Mucosa of descending colon (tissue), 3 donors: ENCODE measurements around the gene ANKRD31. TPM values are rescaled to one million over a fixed set of nuclear protein-coding genes. Genes with fewer than 3 reads are reported as not detected.
"Not testable (repeated sequence)": the region's sequence is repeated elsewhere in the genome, so short reads cannot be mapped to it uniquely, and the experiment has no call there.

ENCODE experiments used
- ATAC-seq: fragments of 200-7000 bp; cut with Tn5 transposase; one replicate; pipeline ENCODE4 v1.9.1; 2020; ENCODE audit warnings: mild to moderate bottlenecking, moderate library complexity
- DNase-seq, 3 donors: peaks; one replicate each; pipeline ENCODE4 v3.0.0-alpha.2; 2020
- H3K36me3 ChIP-seq: fragments of 200-600 bp; one replicate; pipeline ENCODE4 v1.8.0; 2021; ENCODE audit warnings: low read depth, mild to moderate bottlenecking
- H3K4me1 ChIP-seq: fragments of 200-600 bp; one replicate; pipeline ENCODE4 v1.8.0; 2021; ENCODE audit warnings: low read depth, mild to moderate bottlenecking
- H3K4me3 ChIP-seq: fragments of 200-600 bp; one replicate; pipeline ENCODE4 v1.8.0; 2021; ENCODE audit warnings: mild to moderate bottlenecking
- H3K9me3 ChIP-seq: fragments of 200-600 bp; one replicate; pipeline ENCODE4 v1.8.0; 2021; ENCODE audit warnings: mild to moderate bottlenecking
- intact Hi-C, 2 donors: fragments of 100-400 bp; cut with DNase I in 1 of 2; cut with micrococcal nuclease in 1 of 2; formaldehyde crosslinking; loops; one replicate each; pipeline versions ENCODE4 v1.11.0 to v1.11.1; 2022; cut with DNase I, micrococcal nuclease
- total RNA-seq, 3 donors: library from RNA; stranded (reverse); fragmentation: NEBNext Ultra II Directional in 2 of 3; extraction: Animal tissue kit (Norgen Biotek cat#: 25700) in 2 of 3; gene quantifications; one replicate each; pipeline versions ENCODE4 v1.2.1 to v1.2.4, GENCODE V29; 2021 to 2023
- TF ChIP-seq, protein P1 (sequence below): fragments of 200-600 bp; IDR thresholded peaks from one replicate; pipeline ENCODE4 v1.8.0; 2022; ENCODE audit warnings: antibody characterized with exemption, mild to moderate bottlenecking
- donor health status: DM: no; HTN: no; CAD: no; lungs with moderate emphysema.
- donor health status: DM: no; HTN: no; CAD: no.
- donor health status: DM: no; HTN: yes; CAD: no.

The ANKRD31 gene
- total RNA-seq, 3 donors from 2014 or later = 0.14 to 0.17 (median 0.16) TPM

DNA sequence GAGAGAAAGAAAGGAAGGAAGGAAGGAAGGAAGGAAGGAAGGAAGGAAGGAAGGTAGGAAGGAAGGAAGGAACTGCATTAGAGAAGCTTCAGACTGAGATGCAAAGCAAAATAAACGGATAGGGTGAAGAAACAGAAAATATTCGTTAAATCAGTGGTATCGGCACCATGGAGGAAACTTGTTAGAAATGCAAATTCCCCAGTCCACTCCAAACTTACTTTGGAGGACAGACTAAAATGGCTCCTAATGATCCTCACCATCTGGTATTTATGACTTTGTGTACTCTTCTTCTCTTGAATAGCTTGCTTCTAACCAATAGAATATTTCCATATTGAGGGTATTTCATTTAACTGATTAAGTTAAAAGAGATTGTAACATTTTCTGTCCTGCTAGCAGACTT is 96.4 kb downstream of the ANKRD31 start:
- intact Hi-C loops = no loop called here
- Histone ChIP-seq H3K9me3 (no peaks in the 10 kb centered on the region), H3K4me3 (no peak overlapping the region), H3K36me3 (no peaks in the 10 kb centered on the region), H3K4me1 (no peaks in the 10 kb centered on the region)
- no peak for ATAC-seq
- DNase-seq = no peak
- TF ChIP-seq, protein P1, sequence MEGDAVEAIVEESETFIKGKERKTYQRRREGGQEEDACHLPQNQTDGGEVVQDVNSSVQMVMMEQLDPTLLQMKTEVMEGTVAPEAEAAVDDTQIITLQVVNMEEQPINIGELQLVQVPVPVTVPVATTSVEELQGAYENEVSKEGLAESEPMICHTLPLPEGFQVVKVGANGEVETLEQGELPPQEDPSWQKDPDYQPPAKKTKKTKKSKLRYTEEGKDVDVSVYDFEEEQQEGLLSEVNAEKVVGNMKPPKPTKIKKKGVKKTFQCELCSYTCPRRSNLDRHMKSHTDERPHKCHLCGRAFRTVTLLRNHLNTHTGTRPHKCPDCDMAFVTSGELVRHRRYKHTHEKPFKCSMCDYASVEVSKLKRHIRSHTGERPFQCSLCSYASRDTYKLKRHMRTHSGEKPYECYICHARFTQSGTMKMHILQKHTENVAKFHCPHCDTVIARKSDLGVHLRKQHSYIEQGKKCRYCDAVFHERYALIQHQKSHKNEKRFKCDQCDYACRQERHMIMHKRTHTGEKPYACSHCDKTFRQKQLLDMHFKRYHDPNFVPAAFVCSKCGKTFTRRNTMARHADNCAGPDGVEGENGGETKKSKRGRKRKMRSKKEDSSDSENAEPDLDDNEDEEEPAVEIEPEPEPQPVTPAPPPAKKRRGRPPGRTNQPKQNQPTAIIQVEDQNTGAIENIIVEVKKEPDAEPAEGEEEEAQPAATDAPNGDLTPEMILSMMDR = no peak

DNA sequence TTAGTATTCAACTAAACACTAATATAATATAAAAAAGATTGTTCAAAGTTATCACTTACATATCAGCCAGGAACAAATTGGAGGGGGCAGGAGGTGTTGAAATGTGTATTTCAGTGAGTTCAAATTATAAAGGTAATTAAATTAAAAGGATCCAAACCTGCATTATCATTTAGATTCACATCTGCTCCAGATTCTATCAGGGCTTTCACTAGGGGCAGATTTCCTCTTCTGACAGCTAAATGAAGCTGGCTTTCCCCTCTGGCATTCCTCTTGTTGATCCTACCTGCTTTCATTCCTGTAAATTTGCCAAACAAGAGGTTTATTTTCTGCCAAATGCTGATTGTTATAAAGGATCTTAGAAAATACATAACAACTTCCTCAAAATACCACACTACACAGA is 98.0 kb downstream of the ANKRD31 start:
- DNase-seq (no peak), ATAC-seq (no peak)
- Histone ChIP-seq H3K36me3 (no peaks in the 10 kb centered on the region), H3K4me3 (no peak overlapping the region), H3K9me3 (no peaks in the 10 kb centered on the region), H3K4me1 (no peaks in the 10 kb centered on the region)
- TF ChIP-seq, protein P1 = no peak
- intact Hi-C loops = no loop called here

DNA sequence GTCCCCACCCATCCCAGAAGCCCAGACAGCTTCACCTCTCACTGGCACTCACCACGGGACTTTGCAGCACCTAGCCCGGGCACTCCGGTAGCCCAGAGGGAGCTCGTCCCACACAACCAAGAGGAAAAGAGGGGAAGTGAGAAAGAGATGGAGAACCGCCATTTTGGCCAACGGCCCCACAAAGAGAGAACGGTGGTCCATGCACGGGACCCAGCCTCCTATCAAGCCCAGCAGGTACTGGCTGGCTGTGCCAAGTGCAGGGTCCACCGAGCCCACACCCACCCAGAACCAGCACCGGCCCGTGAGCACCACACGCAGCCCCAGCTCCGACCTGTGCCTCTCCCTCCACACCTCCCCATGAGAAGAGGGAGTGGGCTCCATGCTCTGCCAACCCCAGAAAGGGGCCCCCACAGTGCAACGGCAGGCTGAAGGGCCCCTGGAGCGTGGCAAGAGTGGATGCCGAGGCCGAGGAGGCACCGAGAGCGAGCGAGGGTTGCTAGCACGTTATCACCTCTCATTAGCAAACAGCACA is 105.8 kb downstream of the ANKRD31 start:
- H3K36me3 ChIP-seq = no peaks in the 10 kb centered on the region
- H3K4me3 ChIP-seq = no peak overlapping the region
- intact Hi-C loops = no loop called here
- ATAC-seq (no peak), DNase-seq (no peak)
- TF ChIP-seq, protein P1 = no peak
- H3K4me1 ChIP-seq = no peaks in the 10 kb centered on the region
- H3K9me3 ChIP-seq = peaks cover 3% of the 10 kb centered on the region

DNA sequence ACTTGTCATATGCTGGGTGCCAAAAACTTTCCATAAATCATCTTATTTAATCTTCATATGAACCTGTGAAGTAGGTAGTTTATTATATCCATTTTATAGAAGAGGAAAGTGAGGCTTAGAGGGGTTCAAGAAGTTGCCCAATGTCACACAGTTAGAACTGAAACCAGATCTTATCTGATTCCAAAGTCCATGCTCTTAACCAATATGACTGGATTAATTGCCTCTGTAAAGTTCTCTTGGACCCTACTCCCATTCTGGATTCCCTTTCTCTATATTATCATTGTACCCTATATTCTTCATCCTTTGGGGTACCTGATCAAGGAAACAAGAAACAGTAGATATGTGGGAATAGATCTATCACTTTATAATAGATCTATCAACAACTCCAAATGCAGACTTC is 119.8 kb downstream of the ANKRD31 start:
- intact Hi-C loops = no loop called here
- no peak overlapping the region for H3K4me3 ChIP-seq
- H3K36me3 ChIP-seq = no peaks in the 10 kb centered on the region
- DNase-seq (no peak), ATAC-seq (no peak)
- no peaks in the 10 kb centered on the region for H3K9me3 ChIP-seq
- no peaks in the 10 kb centered on the region for H3K4me1 ChIP-seq
- TF ChIP-seq, protein P1 = no peak

DNA sequence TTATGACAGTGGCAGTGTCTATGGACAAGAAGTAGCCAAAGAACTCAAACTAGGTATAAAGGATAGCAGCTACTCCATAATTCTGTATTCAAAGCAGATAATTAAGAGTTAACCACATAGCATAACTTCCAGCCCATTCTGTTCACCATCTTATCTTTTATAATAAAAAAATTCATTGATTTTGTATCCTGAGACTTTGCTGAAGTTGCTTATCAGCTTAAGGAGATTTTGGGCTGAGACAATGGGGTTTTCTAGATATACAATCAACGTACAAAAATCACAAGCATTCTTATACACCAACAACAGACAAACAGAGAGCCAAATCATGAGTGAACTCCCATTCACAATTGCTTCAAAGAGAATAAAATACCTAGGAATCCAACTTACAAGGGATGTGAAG is 122.4 kb downstream of the ANKRD31 start:
- ATAC-seq, H3K4me3 ChIP-seq, H3K36me3 ChIP-seq, H3K9me3 ChIP-seq, intact Hi-C loops, H3K4me1 ChIP-seq, DNase-seq: not testable (repeated sequence)

DNA sequence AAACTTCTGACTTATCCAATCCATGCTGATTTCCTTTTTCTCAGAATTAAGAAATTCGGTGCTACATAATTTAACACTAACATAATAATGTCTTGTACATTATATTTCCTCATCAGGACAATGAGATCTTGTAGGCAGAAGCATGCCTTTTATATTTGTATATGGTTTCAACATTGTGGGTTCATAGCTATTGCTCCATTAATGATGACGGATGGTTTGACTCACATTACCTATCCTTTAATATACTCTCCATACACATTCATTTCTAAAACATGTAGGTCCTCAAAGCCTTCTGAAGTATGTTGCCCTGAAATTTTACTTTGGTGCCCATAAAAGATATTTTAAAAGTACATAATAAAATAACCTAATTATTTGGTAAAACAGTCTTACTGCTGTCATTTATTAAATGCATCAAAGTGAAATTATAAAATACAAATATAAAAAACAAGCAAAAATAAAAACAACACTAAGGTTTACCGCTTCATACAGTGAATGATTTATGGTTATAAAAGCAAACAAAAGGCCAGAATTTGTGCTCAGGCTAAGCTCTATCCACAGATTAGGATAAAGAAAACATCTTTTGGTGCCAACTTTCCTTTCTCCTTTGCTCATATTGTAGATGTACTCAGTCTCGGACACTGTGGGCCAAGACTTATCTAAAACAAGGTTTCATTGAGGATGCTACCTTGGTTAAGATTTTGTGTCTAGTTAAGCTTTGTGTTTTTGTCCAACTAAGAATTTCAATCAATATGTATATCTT is 123.1 kb downstream of the ANKRD31 start:
- Histone ChIP-seq H3K4me1 (no peaks in the 10 kb centered on the region), H3K36me3 (no peaks in the 10 kb centered on the region), H3K4me3 (no peak overlapping the region), H3K9me3 (no peaks in the 10 kb centered on the region)
- no peak for DNase-seq
- intact Hi-C loops = no loop called here
- TF ChIP-seq, protein P1 = no peak
- ATAC-seq = no peak
